NCI-H460 (cell line): Measurements from ENCODE around the gene SIGMAR1. TPM values are rescaled to one million over a fixed set of nuclear protein-coding genes. Genes with fewer than 3 reads are reported as not detected.

ENCODE experiments used
- small RNA-seq, 2 experiments: library from RNA; depleted of rRNA; stranded (forward); fragments of <200 nt; gene quantifications; one replicate each; pipeline ENCODE3, GENCODE V24; 2014
- total RNA-seq: library from RNA; depleted of rRNA; stranded (reverse); fragments of >200 nt; shearing (Covaris generic); gene quantifications from 2 replicates; pipeline ENCODE4 v1.2.3, GENCODE V29; 2014; rRNA removed

Gene SIGMAR1
- total RNA-seq, 1 experiment from 2014 or later: 83.5 TPM

Small RNA genes within 50 kb of the gene (small RNA-seq; reads per million reads assigned to genes)
- gene CCL27: 0 reads per million in 2 experiments

Other genes with a start within 250 kb of the SIGMAR1 start
- 7.7 and 9.3 TPM in 2 replicates for gene FAM219A, start 179.2 kb downstream of the SIGMAR1 start, total RNA-seq
- gene DNAI1, start 179.0 kb downstream of the SIGMAR1 start, total RNA-seq: 0.25 TPM in 1 of 2 replicates, not detected in the other
- not detected in 2 replicates for gene ENHO, start 114.8 kb downstream of the SIGMAR1 start, total RNA-seq
- gene CNTFR, start 48.1 kb downstream of the SIGMAR1 start, total RNA-seq: 0.17 TPM in 1 of 2 replicates, not detected in the other
- gene RPP25L, start 25.7 kb downstream of the SIGMAR1 start, total RNA-seq: 27.3 and 40.0 TPM in 2 replicates
- gene DCTN3, start 17.3 kb downstream of the SIGMAR1 start, total RNA-seq: 32.3 and 41.3 TPM in 2 replicates
- not detected in 2 replicates for gene ARID3C, start 8.7 kb downstream of the SIGMAR1 start, total RNA-seq
- 14.0 and 16.0 TPM in 2 replicates for gene GALT, start 8.9 kb upstream of the SIGMAR1 start, total RNA-seq
- 2.2 and 3.3 TPM in 2 replicates for gene IL11RA, start 14.4 kb upstream of the SIGMAR1 start, total RNA-seq
- 0.47 TPM in 1 of 2 replicates, not detected in the other for gene CCL27, start 24.9 kb upstream of the SIGMAR1 start, total RNA-seq
- gene CCL19, start 53.5 kb upstream of the SIGMAR1 start, total RNA-seq: not detected in 2 replicates
- gene CCL21, start 72.3 kb upstream of the SIGMAR1 start, total RNA-seq: not detected in 2 replicates